ENCODE measurements around the gene MCTP1.

MCTP1 gene

DNA sequence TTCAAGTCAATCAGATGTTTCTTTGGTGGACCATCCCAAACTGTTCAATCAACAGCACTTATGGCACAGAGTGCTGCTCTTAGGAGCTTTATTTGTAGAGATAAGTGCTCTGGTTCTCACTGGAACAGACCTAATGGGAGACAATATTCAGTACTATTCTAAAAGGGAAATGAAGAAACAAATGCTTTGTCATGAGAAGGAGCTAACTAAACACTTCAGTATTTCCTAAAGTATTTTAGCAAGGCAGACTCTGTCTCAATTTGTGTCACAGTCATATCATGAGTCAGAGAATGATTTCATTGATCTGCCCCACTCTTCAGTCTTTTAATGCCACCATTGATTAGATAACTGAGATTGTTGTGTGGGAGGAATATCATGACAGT, 491.1 kb downstream of the MCTP1 start:
- DNase-seq = no peak

DNA sequence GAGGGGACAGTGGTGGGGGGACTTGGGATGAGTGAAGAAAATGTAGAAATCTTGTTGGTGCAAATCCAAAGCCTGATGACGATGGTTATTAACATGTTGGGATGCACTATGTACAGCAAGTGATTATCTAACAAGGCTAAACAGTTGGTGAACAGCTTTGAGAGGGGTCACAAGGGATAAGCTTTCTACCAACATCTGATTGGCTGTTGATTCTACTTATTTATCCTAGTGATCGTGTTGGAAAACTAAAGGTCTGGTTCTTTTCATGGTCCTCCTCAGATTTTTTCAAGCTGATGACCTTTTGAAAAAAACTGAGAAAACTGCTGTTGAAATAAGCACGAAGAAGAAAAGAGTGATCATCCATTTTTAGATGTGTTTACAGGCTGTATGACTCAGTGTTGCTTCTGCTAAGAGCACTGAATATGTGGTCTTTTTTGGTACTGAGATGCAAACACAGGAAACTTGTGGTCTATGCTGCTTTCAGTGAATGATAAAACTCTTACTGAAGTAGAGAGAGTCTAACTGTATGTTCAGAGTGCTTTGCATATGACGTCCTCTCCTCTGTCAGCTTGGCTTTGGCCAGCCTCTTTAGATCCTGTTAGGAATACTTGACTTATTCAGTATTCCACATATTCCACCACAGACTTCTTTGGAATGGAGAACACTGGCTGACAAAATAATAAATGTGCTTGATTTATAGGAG, 491.6 kb downstream of the MCTP1 start:
- DNase-seq = no peak

DNA sequence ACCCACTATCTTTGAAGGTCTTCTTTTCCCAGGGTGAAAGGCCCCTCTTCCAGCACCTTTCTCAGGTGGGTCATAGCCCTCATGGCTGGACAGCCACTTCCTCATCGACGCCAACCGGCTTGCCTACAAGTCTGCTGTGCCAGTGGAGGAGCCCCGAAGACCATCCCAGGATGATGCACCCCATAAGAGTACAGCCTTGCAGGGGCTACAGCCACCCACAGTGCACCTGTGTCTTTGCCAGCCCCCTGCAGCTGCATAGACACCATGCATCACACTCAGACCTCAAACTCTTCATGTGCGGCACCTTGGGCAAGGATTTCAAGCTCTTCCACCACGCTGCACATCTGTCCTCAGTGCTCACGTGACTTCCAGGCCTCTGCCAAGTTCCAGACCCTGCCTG, 493.1 kb downstream of the MCTP1 start:
- DNase-seq = no peak

DNA sequence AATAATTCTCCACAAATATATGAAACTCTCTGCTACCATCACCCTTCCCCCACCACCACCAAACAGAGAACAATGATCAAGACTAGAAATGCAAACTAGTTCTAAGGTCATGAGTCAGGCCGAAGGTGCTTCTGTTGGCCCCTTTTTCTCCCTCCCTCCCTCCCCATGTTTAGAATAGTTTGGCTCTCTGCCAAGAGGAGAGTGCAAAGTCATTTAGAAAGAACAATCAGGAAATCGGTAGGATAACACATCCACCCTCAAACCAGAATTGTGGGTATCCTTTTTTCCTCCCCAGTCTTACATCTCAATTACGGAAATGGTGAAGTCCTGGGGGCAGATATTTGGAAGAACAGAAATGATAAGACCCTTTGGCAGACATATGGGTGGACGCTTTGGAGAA, 496.4 kb downstream of the MCTP1 start:
- DNase-seq = no peak

DNA sequence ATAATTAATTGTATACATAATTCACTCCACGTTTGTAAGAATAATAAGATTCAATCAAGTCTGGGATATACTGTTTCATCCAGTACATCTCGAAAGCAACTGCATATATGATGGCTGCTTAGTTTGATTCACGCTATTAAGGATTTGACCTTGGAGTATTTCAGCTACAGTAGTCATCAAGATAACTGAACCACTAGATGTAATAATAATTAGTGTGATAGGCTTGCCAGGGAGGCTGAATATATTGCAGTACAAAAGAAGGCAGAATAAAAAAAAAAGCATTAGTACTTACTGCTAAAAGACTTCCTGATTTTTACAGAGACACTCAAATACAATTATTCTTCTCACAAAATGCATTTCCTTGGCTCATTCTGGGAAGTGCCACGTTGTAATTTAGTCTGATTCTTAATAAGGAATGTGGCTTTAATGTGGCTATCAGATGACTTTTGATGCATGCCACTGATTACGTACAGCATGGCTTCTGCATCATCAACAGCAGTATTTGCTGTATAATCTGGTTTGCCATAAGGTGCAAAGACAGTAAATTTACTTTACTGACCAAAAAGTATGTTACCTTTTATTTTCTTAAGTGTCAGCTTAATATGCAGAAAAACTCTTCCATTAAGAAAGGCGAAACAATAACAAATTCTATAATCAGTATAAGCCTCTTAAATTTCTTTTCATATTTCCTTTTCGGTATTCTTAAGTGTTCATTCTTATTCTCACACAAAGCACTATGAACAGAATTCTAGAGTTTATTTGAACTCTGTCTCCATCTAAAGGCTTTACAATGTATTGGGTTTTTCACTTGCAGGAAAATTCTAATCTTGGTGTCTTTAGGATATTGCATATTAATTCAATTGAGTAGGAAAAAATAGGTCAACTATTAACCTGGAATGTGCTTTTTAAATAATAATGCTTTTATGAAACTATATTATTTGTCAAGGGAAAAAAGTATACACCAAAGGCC, 500.1 kb downstream of the MCTP1 start:
- no peak for DNase-seq

DNA sequence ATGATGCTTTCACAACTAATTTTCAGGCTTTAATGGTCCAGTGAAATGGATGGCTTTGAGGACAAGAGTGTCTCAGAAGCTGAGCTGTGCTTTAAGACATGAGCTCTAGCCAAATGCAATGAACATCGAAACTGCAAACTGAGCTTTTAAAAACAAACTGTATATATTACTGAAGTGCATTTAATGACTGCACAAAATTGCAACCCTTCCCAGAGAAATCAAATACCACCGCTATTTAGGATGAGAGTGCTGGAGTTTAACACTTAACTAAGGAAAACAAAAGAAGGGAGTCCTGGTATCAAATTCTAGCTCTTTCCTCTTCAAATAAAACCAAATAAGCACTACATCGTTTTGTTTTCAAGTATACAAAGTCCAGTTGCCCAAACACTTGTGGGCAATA, 502.5 kb downstream of the MCTP1 start:
- DNase-seq = no peak

DNA sequence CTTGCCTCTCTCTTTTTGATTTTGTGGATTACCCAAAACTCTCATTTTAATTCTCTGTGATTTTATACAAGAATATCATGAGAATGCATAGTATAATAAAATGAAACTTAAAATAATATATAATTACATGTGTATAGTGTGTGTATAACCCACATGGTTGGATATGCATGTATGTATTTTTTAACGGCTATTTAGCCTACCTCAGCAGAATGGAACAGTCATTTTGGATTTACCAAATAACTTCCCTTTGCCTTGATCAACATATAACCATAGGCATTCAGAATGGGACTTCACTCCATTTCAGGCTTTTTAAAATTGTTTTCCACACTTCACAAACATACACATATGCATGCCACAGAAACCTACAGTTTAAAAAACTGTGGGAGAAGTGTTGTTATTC, 505.2 kb downstream of the MCTP1 start:
- no peak for DNase-seq

DNA sequence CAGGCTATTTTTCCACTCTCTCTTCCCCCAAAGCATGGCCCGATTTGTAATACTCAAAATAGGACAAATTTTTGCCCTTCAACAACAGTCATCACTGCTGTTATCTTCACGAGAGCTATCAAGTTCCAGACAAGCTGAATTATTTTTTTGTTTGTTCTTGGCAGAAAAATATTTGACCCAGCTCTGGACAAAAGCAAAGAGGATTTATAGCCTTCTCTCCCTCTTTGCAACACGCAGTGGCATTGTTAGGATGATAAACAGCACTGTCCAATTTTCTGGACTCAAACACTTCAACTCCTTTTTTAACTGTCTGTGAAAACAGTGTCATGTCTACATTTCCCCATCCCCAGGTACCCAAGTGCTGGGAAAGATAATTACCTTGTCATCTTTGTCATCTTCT, 506.2 kb downstream of the MCTP1 start:
- no peak for DNase-seq

DNA sequence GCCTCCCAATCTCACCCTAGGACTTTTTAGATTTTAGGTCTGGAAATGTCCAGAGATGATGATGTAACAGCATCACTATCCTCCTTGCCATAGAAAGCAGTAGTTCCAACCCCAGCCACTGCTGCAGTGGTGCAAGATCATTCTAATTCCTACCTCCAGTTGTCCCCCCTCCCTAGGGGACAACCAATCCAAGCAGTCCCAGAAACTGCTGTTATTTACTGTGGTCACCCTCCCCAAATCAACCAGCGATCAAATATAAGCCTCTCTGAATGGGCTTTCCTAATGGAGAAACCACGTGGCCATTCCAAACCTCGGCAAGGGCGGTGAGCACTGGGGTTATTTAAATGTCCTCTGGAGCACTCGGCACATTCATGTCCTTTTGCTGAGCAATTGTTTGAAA, 506.6 kb downstream of the MCTP1 start:
- no peak for DNase-seq

DNA sequence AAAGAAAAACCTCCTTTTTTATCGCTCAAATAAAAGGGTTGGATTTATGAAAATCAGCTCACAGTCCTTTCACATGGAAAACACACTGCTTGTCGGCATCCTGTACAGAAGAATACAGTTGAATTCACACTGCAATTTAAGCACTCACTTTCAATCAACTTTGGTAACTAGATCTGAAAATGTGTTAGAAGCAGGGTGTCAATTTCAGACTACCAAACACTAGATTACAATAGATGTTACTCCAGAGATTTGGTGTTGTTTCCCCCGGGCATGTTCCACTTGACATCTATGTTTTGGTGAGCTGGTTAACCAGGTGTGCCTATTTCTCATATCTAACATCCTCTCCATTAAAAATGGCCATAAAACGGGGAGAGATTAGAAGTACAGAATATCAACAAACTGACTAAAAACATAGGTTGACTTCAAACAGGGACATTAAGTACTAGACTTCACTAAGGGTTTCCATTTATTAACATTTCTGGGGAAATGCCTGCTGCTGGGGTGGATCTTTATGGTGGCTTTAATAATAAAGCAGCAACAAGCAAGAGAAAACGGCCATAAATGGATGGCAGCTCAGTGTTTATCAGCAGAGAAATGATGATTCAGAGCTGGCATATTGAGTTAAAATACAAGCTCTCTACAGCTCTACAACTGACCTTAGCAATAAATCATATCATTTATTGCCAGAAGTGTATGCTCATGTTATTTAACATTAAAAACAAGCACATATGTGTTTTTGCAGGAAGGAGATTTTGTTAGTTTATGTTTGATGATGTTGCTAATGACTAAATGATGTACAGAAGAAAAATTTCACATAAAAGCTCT, 507.6 kb downstream of the MCTP1 start:
- DNase-seq = no peak

DNA sequence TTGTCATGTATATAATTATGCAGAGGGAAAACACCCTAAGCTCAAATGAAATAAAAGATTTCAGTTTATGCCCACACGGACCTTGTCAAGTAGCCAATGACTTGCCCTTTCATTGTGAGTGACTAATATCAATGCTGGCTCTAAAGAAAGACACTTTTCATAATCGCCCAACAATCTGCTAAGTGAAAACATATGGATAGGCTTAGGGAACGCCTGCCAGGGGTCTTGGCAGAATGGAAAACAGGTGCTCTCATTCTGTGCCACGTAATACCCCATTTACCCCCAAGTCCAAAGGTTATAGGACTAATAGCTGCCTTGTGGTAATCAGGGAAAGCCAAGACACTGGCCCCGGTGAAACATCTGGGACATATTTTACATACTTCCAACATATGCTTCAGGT, 508.7 kb downstream of the MCTP1 start:
- no peak for DNase-seq

DNA sequence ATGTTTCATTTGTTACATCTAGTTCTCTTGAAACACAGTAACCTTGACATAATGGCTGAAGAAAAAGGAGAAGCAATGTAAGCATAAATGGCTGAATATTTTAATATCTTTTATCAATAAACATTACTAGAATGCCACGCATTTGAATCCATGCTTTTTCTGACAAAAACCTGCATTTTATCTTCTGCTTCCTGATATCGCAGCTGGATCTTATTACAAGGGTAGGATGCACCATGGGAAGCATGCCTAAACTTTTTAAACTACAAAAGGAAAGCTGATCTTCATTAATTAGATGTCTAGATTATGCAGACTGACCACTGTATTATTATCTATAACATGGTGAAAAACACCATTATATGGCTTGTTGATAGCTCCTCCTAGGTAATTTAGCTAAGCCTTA, 509.8 kb downstream of the MCTP1 start:
- DNase-seq = no peak

DNA sequence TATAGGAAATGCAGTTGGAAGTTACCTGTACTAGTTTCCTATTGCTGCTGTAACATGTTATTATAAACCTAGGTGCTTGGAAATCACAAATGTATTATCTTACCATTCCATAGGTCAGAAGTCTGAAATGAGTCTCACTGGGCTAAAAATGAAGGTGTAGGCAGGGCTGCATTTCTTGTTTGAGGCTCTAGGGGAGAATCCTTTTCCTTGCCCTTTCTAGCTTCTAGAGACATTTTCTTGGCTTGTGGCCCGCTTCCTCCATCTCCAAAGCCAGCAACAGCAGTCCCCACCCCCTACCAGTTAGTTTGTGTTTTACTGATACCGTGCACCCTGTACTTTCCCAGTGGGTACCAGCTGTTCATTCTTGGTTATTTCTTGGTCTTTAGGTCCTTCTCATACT, 513.2 kb downstream of the MCTP1 start:
- DNase-seq = no peak

DNA sequence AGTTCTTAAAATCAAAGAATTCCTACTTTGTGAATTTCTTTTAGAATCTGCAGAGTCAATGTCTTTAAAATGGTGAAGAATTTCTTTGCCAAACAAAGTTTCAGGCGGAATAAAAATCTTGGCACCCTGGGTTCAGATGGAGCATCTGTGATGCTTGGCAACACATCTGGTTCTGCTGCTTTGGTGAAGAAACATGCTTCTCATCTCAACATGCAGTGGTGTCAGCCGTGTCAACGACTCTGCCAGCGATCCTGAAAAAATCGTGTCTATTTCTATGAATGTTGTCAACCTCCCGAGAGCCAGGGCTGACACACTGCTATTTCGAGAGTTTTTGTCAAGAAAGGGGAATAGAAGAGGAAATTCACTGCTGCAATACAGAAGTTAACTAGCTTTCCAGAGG, 514.9 kb downstream of the MCTP1 start:
- DNase-seq = no peak

DNA sequence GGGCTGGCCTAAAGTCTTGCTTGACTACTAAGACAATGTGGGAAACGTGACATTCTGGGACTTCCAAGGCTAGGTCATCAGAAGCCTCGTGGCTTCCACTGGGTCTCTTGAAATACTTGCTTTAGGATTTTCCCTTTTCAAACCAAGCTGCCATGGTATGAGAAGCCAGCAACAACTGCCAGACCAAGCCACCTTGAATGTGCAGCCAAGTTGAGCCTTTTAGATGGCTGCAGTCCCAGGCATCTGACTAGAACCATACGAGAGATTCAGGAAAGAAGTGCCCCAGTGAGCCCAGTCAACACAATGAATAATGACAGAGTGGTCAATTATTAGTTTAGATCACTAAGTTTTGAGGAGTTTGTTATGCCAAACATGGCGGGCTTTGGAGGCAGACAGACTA, 523.1 kb downstream of the MCTP1 start:
- no peak for DNase-seq

DNA sequence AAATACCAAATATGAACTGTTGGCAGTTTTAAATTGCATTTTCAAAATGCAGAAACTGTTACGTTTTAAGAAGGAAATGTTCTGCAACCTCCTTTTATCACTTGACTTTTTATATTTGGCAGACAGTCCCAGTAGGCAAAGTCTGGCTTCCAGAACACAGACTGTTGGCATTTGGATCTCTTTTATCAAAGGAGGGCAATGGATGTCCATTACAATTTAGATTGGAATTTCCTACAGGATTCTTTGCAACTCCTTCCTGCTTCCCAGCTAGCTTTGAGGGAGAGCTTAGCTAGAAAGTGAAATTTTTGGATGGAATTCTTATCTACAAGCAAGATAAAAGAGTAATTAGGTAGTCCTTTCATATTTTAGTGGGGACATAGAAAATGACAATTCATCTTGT, 523.8 kb downstream of the MCTP1 start:
- no peak for DNase-seq

DNA sequence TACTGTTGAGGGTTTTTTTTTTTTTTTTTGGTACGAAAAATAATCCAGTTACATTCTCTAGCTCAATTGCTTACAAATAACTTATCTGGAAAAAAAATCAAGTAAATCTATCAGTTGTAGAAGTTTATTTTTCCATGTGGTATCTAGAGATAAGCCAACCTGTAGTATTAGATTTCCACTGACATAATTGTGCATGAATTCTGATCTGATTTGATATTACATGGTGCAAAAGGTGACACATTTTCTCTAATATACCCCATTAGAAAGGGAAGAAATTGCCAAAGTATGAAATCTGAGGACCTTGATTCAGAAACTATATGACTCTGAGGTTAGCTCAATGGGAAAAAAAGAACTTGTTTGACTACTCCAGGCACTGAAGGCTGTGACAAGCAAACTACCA, 524.9 kb downstream of the MCTP1 start:
- DNase-seq = no peak

DNA sequence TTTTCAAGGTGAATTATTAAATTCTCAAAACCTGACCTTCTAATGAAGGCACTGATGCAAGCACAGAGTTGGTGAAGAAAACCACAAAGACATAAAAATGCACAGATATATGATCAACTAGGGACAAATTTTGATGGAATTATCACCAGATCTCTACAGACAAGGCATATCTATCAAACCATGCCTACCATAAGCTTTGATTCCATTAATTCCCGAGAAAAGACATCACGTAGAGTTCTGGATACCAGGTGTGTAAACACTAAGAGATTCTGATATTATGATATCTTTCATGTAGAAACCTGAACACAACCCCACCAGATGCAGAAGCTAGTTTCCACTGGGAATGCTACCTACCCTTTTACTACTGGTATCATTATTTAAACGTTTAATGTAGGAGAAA, 525.9 kb downstream of the MCTP1 start:
- DNase-seq = no peak

DNA sequence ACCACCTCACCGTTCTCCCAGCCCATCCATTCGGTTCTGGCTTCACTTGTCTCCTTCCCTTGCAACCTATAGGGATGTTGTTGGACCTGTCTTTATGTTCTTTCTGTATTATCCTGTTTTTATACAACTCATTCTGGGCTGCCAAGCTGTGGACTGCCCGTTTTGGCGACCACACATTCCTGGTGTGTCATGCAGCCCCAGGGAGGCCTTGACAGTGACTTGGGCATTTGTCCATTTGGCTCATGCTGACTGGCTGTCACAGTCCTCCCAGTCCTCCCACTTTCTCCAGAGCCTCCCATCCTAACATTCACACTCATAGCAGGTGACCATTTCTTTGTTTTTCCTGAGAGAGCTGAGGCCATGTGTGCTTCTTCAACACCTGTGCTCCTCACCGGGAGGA, 530.1 kb downstream of the MCTP1 start:
- no peak for DNase-seq

DNA sequence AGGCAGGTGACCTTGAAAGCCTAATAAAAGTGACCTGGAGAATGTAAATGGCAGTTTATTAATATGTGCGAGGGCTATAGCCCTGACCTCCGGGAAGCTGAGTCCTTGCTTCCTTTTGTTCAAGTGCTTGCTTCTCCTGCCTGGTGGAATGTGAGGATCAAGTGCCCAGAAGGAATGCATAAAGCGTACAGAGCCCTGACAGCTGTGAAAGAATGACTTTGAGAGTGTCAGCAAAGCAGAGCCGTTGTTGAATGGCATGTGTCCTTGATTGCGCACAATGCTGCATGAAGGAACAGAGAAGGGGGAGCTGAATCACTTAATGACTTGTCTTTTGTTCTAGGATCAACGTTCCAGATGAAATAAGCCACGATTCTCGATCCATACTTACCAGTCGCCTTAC, 533.4 kb downstream of the MCTP1 start:
- no peak for DNase-seq

DNA sequence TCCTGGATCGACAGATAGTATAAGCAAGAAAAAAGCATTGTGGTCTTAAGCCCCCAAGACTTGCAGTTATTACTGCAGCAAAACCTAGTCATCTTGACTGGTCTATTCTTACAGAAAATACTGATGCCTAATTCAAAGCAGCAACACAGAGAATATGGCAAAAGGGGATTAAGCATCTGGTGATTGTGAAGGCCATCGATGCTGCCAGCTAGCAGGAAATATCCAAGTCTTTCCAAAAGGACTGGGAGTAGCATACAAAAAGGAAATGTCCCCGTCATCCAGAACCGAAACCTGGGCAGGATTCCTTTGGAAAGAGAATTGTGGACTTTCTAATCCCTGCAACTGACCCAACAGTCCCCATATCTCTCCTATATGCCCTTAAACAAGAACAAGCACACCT, 534.2 kb downstream of the MCTP1 start:
- DNase-seq = no peak

DNA sequence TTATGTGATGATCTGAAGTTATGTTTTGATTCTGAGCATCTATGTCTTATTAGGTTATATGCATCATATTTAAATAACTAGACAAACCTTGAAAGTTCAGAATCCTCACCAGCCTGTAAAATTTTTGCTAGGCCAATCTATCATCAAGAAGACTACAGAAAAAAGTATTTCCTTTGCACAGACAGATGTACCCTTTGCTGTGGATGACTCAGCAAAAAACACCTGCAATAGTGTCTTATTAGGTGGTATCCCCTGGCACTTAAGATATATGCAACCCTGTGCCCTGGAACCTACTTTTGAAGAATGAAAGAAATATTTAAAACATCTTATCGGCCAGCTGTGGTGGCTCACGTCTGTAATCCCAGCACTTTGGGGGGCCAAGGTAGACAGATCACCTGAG, 535.9 kb downstream of the MCTP1 start:
- no peak for DNase-seq

DNA sequence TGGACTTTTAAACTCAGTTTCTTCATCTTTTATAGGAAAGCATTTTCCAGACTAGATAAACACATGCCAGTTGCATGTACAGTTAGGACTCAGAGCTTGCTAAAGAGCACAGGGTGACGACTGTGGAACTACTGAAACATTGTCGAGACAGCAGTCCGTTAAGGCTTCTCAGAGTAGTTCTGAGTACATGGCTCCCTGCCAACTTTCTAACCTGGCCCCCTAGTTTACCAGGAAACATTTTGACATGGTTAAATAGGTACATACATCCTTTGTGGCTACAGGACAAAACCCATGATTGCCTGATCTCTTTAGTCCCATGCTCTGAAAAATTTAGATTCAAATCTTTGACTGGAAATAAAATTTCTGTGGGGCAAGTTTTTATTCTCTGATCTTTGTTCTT, 536.7 kb downstream of the MCTP1 start:
- DNase-seq = no peak

DNA sequence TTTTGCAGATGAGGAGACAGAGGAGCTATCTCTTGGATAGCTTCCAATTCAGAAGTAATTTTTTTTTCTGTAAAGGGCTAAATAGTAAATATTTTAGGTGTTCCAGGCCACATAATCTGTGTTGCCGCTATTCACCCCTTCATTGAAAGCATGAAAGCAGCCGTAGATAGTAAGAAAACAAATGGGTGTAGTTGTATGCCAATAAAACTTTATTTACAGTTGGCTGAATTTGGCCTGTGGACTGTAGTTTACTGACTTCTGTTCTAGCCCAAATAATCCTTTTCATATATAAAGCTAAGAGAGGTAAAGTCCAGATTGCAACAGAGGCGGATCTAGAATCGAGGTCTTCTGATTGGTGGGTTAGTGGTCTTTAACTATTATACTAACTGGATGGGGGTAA, 537.5 kb downstream of the MCTP1 start:
- no peak for DNase-seq
